AG04450 (cell line): Measurements from ENCODE around the gene TAX1BP1. TPM values are rescaled to one million over a fixed set of nuclear protein-coding genes. Genes with fewer than 3 reads are reported as not detected.

Source experiments
- CTCF ChIA-PET: fragments of 300-600, 350-600 bp; formaldehyde crosslinking; extraction: SDS; loops from one replicate; lab custom pipeline; 2022; ENCODE audit warnings: antibody characterized with exemption, inconsistent platforms; lab: Charles Lee
- POLR2A ChIA-PET: fragments of 350-600 bp; formaldehyde crosslinking; extraction: SDS; loops from one replicate; lab custom pipeline; 2021; ENCODE audit warnings: antibody characterized with exemption, inconsistent platforms; lab: Yijun Ruan, JAX
- DNase-seq: peaks from one replicate; pipeline ENCODE4 v3.0.0-alpha.2; 2011; ENCODE audit warnings: low read depth, low spot score
- H3K27ac ChIP-seq: one replicate; pipeline ENCODE4 v1.5.1; 2012; ENCODE audit warnings: low read depth, low read length, control low read depth
- H3K27me3 ChIP-seq: one replicate; pipeline ENCODE4 v1.6.0; 2012; ENCODE audit warnings: low read length; ENCODE audit not compliant: control insufficient read depth, insufficient read depth
- H3K4me3 ChIP-seq: 2 replicates; pipeline ENCODE4 v1.5.1; 2011; ENCODE audit warnings: mild to moderate bottlenecking, low read depth, low read length, control low read depth
- H3K9me3 ChIP-seq: 2 replicates; pipeline ENCODE4 v1.5.1; 2012; ENCODE audit warnings: low read length; ENCODE audit not compliant: control insufficient read depth, insufficient read depth
- CTCF ChIP-seq: IDR thresholded peaks from 2 replicates; pipeline ENCODE4 v1.5.1; 2011; ENCODE audit warnings: low read depth, low read length, control low read depth, inconsistent platforms
- polyA minus RNA-seq: library from RNA; depleted of rRNA, polyadenylated mRNA; stranded (reverse); fragments of >200 nt; gene quantifications from 2 replicates; pipeline ENCODE4 v1.2.3, GENCODE V29; 2011; rRNA and poly(A)+ RNA removed
- polyA plus RNA-seq: library from polyadenylated mRNA; depleted of rRNA; stranded (reverse); fragments of >200 nt; gene quantifications from 2 replicates; pipeline ENCODE4 v1.2.3, GENCODE V29; 2011; rRNA removed

The TAX1BP1 gene
- polyA plus RNA-seq = 91.1 and 116 TPM in 2 replicates
- 110 and 125 TPM in 2 replicates for polyA minus RNA-seq

- DNase-seq = peak; percentile 80
- TF ChIP-seq CTCF = no peak
- CTCF ChIA-PET = interaction anchor here (1.3 to 1.5 kb wide), 2 partner anchors 11 to 135 kb away, joined by 4 to 5 read pairs; no protein-coding TSS in a partner anchor
- Histone ChIP-seq H3K27me3 (no peaks in the 10 kb centered on the region), H3K27ac (peak within 1 kb of the TSS; percentile 97), H3K4me3 (peak within 1 kb of the TSS; percentile 98), H3K9me3 (peaks cover 5% of the 10 kb centered on the region; the same call in 1 of the 2 replicates)
- POLR2A ChIA-PET = interaction anchor here (0.7 to 2.5 kb wide), 5 partner anchors 31 to 213 kb away, joined by 3 to 19 read pairs (median 3); partner anchors contain the start of gene HIBADH
Observed at GRCh38 chr7:27739909-27740448, at the start of gene TAX1BP1. Gene TAX1BP1, plus strand, starts transcription at chr7:27740162. Its CDS starts 8,363 bp downstream, at chr7:27748525.

GRCh38 chr7:27690649-27691048 lies 49.3 kb upstream of the TAX1BP1 start:
- H3K9me3 ChIP-seq = 0 out of 2 replicates have a peak, but pooled peaks cover 2% of the 10 kb centered on the region
- no peak overlapping the region for H3K27ac ChIP-seq
- no peak overlapping the region for H3K4me3 ChIP-seq
- POLR2A ChIA-PET = no interaction called here
- no peak for TF ChIP-seq CTCF
- no peaks in the 10 kb centered on the region for H3K27me3 ChIP-seq
- CTCF ChIA-PET = no interaction called here
- no peak for DNase-seq

GRCh38 chr7:27693794-27694193 lies 46.2 kb upstream of the TAX1BP1 start:
- Histone ChIP-seq H3K27me3 (no peaks in the 10 kb centered on the region), H3K4me3 (no peak overlapping the region), H3K9me3 (no peaks in the 10 kb centered on the region), H3K27ac (no peak overlapping the region)
- DNase-seq = no peak
- no peak for TF ChIP-seq CTCF
- POLR2A ChIA-PET = no interaction called here
- CTCF ChIA-PET = no interaction called here

GRCh38 chr7:27695096-27695495 lies 44.9 kb upstream of the TAX1BP1 start:
- Histone ChIP-seq H3K4me3 (no peak overlapping the region), H3K27me3 (no peaks in the 10 kb centered on the region), H3K27ac (no peak overlapping the region), H3K9me3 (no peaks in the 10 kb centered on the region)
- peak; percentile 23 for DNase-seq
- CTCF ChIA-PET = no interaction called here
- POLR2A ChIA-PET = no interaction called here
- TF ChIP-seq CTCF = no peak

GRCh38 chr7:27697861-27698430 lies 42.0 kb upstream of the TAX1BP1 start:
- no peak for TF ChIP-seq CTCF
- no peak for DNase-seq
- H3K9me3 ChIP-seq = no peaks in the 10 kb centered on the region
- H3K27ac ChIP-seq = no peak overlapping the region
- no peak overlapping the region for H3K4me3 ChIP-seq
- CTCF ChIA-PET = interaction anchor here (1.2 kb wide), 1 partner anchor 76 kb away, joined by 3 read pairs; no protein-coding TSS in a partner anchor
- no peaks in the 10 kb centered on the region for H3K27me3 ChIP-seq
- POLR2A ChIA-PET = no interaction called here
